H9 (cell line): ENCODE measurements around the gene MSH4. TPM values are rescaled to one million over a fixed set of nuclear protein-coding genes. Genes with fewer than 3 reads are reported as not detected.
A peak's percentile ranks its signal among the peaks of the same experiment; 100 is the strongest.

Experiments used
- DNase-seq: peaks from one replicate; pipeline ENCODE4 v3.0.0-alpha.2; 2017
- H2AFZ ChIP-seq: one replicate; pipeline ENCODE4 v1.6.1; 2013; ENCODE audit warnings: mild to moderate bottlenecking, low read length, control low read depth, moderate library complexity
- H2AK5ac ChIP-seq: 2 replicates; pipeline ENCODE4 v1.6.1; 2013; ENCODE audit warnings: low read length, control low read depth, mixed read lengths; ENCODE audit not compliant: insufficient read length
- H2BK120ac ChIP-seq: one replicate; pipeline ENCODE4 v1.6.1; 2013; ENCODE audit warnings: low read depth, mild to moderate bottlenecking, low read length, control low read depth, inconsistent platforms; ENCODE audit not compliant: poor library complexity, severe bottlenecking
- H2BK12ac ChIP-seq: 2 replicates; pipeline ENCODE4 v1.6.1; 2013; ENCODE audit warnings: low read length, control low read depth, mixed read lengths, low read depth; ENCODE audit not compliant: insufficient read length
- H2BK15ac ChIP-seq: 2 replicates; pipeline ENCODE4 v1.6.1; 2013; ENCODE audit warnings: low read depth, low read length, control low read depth
- H2BK20ac ChIP-seq: one replicate; pipeline ENCODE4 v1.6.1; 2013; ENCODE audit warnings: low read depth, mild to moderate bottlenecking, low read length, control low read depth, inconsistent platforms; ENCODE audit not compliant: poor library complexity, severe bottlenecking
- H2BK5ac ChIP-seq: 2 replicates; pipeline ENCODE4 v1.6.1; 2013; ENCODE audit warnings: low read length, control low read depth, mixed read lengths; ENCODE audit not compliant: insufficient read length
- H3K14ac ChIP-seq: 2 replicates; pipeline ENCODE4 v1.6.1; 2013; ENCODE audit warnings: low read length, control low read depth; ENCODE audit not compliant: insufficient read depth
- H3K18ac ChIP-seq: 2 replicates; pipeline ENCODE4 v1.6.1; 2013; ENCODE audit warnings: low read depth, mild to moderate bottlenecking, mixed read lengths, low read length, control low read depth; ENCODE audit not compliant: insufficient read length
- H3K23ac ChIP-seq: 2 replicates; pipeline ENCODE4 v1.6.1; 2013; ENCODE audit warnings: low read length, control low read depth, mixed read lengths, low read depth; ENCODE audit not compliant: insufficient read length
- H3K23me2 ChIP-seq: 2 replicates; pipeline ENCODE4 v1.6.1; 2013; ENCODE audit warnings: low read depth, mild to moderate bottlenecking, mixed read lengths, low read length, control low read depth; ENCODE audit not compliant: insufficient read length, poor library complexity, severe bottlenecking
- H3K27ac ChIP-seq: 2 replicates; pipeline ENCODE4 v1.5.1; 2013; ENCODE audit warnings: low read length, control low read depth, mixed read lengths, low read depth; ENCODE audit not compliant: insufficient read length
- H3K27me3 ChIP-seq: 2 replicates; pipeline ENCODE4 v1.6.1; 2013; ENCODE audit warnings: low read length, control low read depth, inconsistent platforms; ENCODE audit not compliant: insufficient read depth
- H3K4ac ChIP-seq: 2 replicates; pipeline ENCODE4 v1.6.1; 2013; ENCODE audit warnings: low read depth, mild to moderate bottlenecking, control low read depth, inconsistent platforms, low read length, moderate library complexity
- H3K4me1 ChIP-seq: 2 replicates; pipeline ENCODE4 v1.6.1; 2013; ENCODE audit warnings: low read length, control low read depth, inconsistent platforms; ENCODE audit not compliant: insufficient read depth
- H3K4me2 ChIP-seq: 2 replicates; pipeline ENCODE4 v1.6.1; 2013; ENCODE audit warnings: low read length, control low read depth, mixed read lengths; ENCODE audit not compliant: insufficient read length, insufficient read depth
- H3K56ac ChIP-seq: 2 replicates; pipeline ENCODE4 v1.6.1; 2013; ENCODE audit warnings: low read depth, mild to moderate bottlenecking, mixed read lengths, low read length, control low read depth; ENCODE audit not compliant: insufficient read length
- H3K79me1 ChIP-seq: 2 replicates; pipeline ENCODE4 v1.6.1; 2013; ENCODE audit warnings: low read depth, mild to moderate bottlenecking, moderate library complexity, low read length, control low read depth, inconsistent platforms; ENCODE audit not compliant: insufficient read depth, poor library complexity, severe bottlenecking
- H3K79me2 ChIP-seq: 2 replicates; pipeline ENCODE4 v1.6.1; 2013; ENCODE audit warnings: low read length, control low read depth, inconsistent platforms; ENCODE audit not compliant: insufficient read depth
- H3K9ac ChIP-seq: 2 replicates; pipeline ENCODE4 v1.6.1; 2013; ENCODE audit warnings: low read length, control low read depth, mixed read lengths; ENCODE audit not compliant: insufficient read length; ENCODE audit errors: extremely low read depth
- H3K9me3 ChIP-seq: one replicate; pipeline ENCODE4 v1.6.1; 2013; ENCODE audit warnings: low read depth, low read length, inconsistent platforms; ENCODE audit not compliant: control insufficient read depth
- H3T11ph ChIP-seq: one replicate; pipeline ENCODE4 v1.6.1; 2013; ENCODE audit warnings: mild to moderate bottlenecking, low read length, control low read depth, inconsistent platforms
- H4K20me1 ChIP-seq: one replicate; pipeline ENCODE4 v1.6.1; 2013; ENCODE audit not compliant: control insufficient read depth, insufficient read length, insufficient read depth
- H4K5ac ChIP-seq: 2 replicates; pipeline ENCODE4 v1.6.1; 2013; ENCODE audit warnings: low read depth, mild to moderate bottlenecking, mixed read lengths, low read length, control low read depth; ENCODE audit not compliant: insufficient read length
- H4K8ac ChIP-seq: replicated peaks from 2 replicates; pipeline ENCODE4 v1.6.1; 2013; ENCODE audit warnings: low read length, control low read depth, mixed read lengths, low read depth; ENCODE audit not compliant: insufficient read length
- H4K91ac ChIP-seq: 2 replicates; pipeline ENCODE4 v1.6.1; 2013; ENCODE audit warnings: low read depth, mild to moderate bottlenecking, moderate library complexity, mixed read lengths, low read length, control low read depth; ENCODE audit not compliant: insufficient read length
- H3K27ac Mint-ChIP-seq, 3 experiments: 2 replicates in 2 of 3; 3 replicates in 1 of 3; pipeline ENCODE4 v1.8.0; 2020 to 2021; ENCODE audit warnings: mixed read lengths in 3 of 3, mild to moderate bottlenecking in 1 of 3, moderate library complexity in 1 of 3
- H3K27me3 Mint-ChIP-seq: 2 replicates; pipeline ENCODE4 v1.8.0; 2021; ENCODE audit warnings: low read depth, mild to moderate bottlenecking, moderate library complexity, mixed read lengths
- H3K36me3 Mint-ChIP-seq, 3 experiments: 2 replicates in 2 of 3; 3 replicates in 1 of 3; pipeline ENCODE4 v1.8.0; 2020 to 2021; ENCODE audit warnings: low read depth in 3 of 3, mixed read lengths in 3 of 3; ENCODE audit not compliant: insufficient read depth in 1 of 3
- H3K4me1 Mint-ChIP-seq, 2 experiments: 2 replicates each; pipeline ENCODE4 v1.8.0; 2020; ENCODE audit warnings: mixed read lengths in 2 of 2
- H3K4me3 Mint-ChIP-seq, 2 experiments: 2 replicates in 1 of 2; 3 replicates in 1 of 2; pipeline ENCODE4 v1.8.0; 2020 to 2021; ENCODE audit warnings: mild to moderate bottlenecking in 2 of 2, mixed read lengths in 2 of 2, moderate library complexity in 1 of 2
- H3K9me3 Mint-ChIP-seq, 2 experiments: 2 replicates in 1 of 2; 3 replicates in 1 of 2; pipeline ENCODE4 v1.8.0; 2020; ENCODE audit warnings: mild to moderate bottlenecking in 2 of 2, mixed read lengths in 2 of 2, moderate library complexity in 1 of 2
- CTCF ChIP-seq: fragments of 200-600 bp; sonication (generic); conservative IDR thresholded peaks from 3 replicates; pipeline ENCODE4 v1.8.0; 2021; ENCODE audit warnings: antibody characterized with exemption, mild to moderate bottlenecking
- WGBS: extraction: QIAGEN DNeasy Blood & Tissue Kit; methylation state at CpG from one replicate; pipeline ENCODE4 v1.1.7; 2013; ENCODE audit warnings: missing lambda C conversion rate, low lambda C conversion rate, mixed read lengths; ENCODE audit not compliant: insufficient read length; ENCODE audit errors: extremely low coverage; 5-methylcytosine and 5-hydroxymethylcytosine counted together
- total RNA-seq: library from RNA; stranded (reverse); gene quantifications from 2 replicates; pipeline ENCODE4 v1.2.1, GENCODE V29; 2021

MSH4 gene
- total RNA-seq, 1 experiment from 2014 or later, result 0.63 TPM

GRCh38 chr1:75797273-75797588 is 549 bp downstream of the MSH4 start:
- Histone ChIP-seq H2AFZ (no peak overlapping the region), H3K23ac (no peak overlapping the region), H3K18ac (no peak overlapping the region), H4K8ac (no peak overlapping the region), H3K79me1 (no peaks in the 10 kb centered on the region), H3K27ac (no peak overlapping the region), H4K20me1 (no peaks in the 10 kb centered on the region), H3K79me2 (no peaks in the 10 kb centered on the region), H3K4ac (no peak overlapping the region), H3K9me3 (no peaks in the 10 kb centered on the region), H3K4me2 (no peak overlapping the region), H4K5ac (no peak overlapping the region), H3K9ac (no peak overlapping the region), H2BK12ac (no peak overlapping the region), H3K56ac (no peak overlapping the region), H3K14ac (no peak overlapping the region; the same call in 1 of the 2 replicates), H2BK15ac (no peak overlapping the region), H2AK5ac (no peak overlapping the region), H2BK20ac (no peak overlapping the region), H2BK120ac (no peak overlapping the region), H3K27me3 (no peaks in the 10 kb centered on the region), H3T11ph (no peak overlapping the region), H3K4me1 (no peaks in the 10 kb centered on the region), H4K91ac (no peak overlapping the region), H3K23me2 (no peaks in the 10 kb centered on the region), H2BK5ac (no peak overlapping the region)
- Mint-ChIP-seq H3K27me3 (no peaks in the 10 kb centered on the region; the same call in 1 of the 2 replicates), H3K27ac (peak overlapping the region in 2 of 3 experiments; percentile 44 to 49; a peak in 3 of 7 replicates), H3K9me3 (no peaks in the 10 kb centered on the region), H3K4me1 (peaks cover 0 to 4% of the 10 kb centered on the region in 2 experiments; a peak in 1 of 4 replicates), H3K4me3 (no peak overlapping the region), H3K36me3 (peaks cover 26 to 62% (median 36%) of the 10 kb centered on the region in 3 experiments; a peak in 6 of 7 replicates)
- DNase-seq, result no peak
- TF ChIP-seq CTCF, result no peak
- WGBS, result no CpG with 5 or more reads among the region's 6 CpGs
